DLD1 (cell line): ENCODE measurements around the gene ADGRA1.
"Not testable (repeated sequence)": the region's sequence is repeated elsewhere in the genome, so short reads cannot be mapped to it uniquely, and the experiment has no call there.

ENCODE experiments used
- in situ Hi-C: cut with HindIII; loops from 2 replicates; pipeline ENCODE4 v1.10.0; 2017; ENCODE audit warnings: low sequenced_read_pairs

ADGRA1 gene

DNA sequence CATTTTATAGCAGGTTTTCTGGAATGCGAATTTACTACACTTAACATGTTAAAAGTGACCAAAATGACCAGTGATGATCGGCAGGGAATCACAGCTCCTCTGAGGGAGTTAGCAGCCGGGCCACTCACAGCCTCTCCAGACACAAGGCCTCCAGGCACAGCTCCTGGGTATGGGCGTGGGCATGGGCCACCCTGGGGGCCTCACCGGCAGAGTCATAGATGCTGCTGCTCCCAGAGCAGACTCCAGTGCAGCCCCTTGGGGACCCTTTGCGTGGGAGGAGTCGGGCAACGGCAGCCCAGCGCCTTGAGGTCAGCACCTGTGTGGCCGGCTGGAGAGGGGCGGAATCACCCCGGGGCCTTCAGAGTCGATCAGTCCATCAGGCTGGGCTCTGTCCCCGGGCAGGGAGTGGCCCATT is 80.9 kb downstream of the ADGRA1 start:
- in situ Hi-C loops, result loop anchor here (25.0 kb wide), 3 partner anchors 94 to 231 kb away; partner anchors contain the start of gene CFAP46

DNA sequence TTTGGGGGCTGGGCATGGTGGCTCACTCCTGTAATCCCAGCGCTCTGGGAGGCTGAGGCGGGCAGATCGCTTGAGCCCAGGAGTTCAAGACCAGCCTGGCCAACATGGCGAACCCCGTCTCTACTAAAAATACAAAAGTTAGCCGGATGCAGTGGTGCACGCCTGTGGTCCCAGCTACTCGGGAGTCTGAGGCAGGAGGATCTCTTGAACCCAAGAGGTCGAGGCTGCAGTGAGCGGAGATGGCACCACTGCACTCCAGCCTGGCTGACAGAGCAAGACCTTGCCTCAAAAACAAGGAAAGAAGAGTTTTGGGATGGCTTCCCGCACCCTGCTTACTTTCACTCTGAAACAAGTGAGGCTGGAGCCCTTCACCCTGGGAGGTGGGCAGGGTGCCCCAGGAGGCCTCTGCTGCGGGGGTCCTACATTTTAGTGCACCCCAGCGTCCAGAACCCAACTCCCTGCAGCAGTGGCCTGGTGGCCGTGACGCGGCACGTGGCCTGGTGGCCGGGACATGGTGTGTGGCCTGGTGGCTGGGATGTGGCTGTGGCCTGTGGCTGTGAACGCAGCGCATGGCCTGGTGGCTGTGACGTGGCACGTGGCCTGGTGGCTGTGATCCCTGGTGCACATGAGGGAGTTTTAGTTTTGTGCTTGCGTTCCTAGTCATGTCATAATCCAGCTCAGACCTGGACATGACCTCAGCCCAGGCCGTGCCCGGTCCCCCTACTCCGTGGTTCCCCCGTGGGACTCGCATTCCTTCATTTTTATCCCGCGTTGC is 81.6 kb downstream of the ADGRA1 start:
- in situ Hi-C loops, result loop anchor here (25.0 kb wide), 3 partner anchors 93 to 232 kb away; partner anchors contain the start of gene CFAP46

DNA sequence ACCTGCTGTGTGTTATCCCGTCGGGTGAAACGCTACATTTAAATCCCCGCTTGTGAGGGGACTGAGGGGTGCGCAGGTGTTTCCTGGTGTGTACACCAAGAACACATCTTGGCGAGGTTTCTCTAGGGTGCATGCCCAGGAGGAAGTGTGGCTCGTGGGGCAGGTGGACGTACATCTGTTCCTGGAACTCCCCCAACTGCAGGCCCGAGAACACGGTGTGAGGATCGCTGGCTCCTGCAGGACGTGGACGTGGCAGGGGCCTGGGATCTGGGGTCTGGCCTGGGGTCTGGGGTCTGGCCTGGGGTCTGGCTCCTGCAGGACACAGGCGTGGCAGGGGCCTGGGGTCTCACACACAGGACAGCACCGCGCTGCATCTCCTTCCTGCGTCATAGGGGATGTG is 82.4 kb downstream of the ADGRA1 start:
- in situ Hi-C loops, result loop anchor here (25.0 kb wide), 3 partner anchors 92 to 233 kb away; partner anchors contain the start of gene CFAP46

DNA sequence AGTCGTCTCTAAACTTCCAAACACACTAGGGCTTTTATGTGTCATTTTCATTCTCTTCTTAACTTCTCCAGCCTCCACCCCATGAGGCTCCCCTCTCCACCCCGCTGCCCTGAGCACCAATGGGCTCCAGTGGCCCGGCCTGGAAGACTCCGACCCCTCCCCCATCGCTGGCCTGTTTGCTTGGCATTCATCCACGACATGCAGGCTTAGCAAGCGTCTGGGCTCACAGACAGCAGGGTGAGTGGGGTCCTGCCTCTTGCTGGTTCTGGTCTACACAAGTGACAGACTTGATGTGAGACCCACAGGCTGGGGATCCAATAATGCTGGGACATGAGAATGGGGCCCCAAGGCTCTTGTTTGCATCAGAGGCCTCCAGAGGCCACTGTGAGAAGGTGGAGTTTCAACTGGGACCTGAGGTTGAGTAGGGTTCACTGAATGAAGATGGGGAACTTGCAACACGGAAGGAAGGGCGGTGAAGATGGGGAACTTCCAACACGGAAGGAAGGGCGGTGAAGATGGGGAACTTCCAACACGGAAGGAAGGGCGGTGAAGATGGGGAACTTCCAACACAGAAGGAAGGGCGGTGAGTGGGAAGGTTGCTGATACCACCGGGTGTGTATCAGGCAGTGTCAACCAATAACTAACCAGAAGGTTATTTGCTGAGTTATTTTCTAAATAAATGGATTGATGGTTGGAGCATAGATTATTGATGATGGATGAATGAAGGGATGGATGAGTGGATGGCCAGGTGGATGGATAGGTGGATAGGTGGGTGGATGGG is 86.3 kb downstream of the ADGRA1 start:
- in situ Hi-C loops, result loop anchor here (25.0 kb wide), 3 partner anchors 88 to 237 kb away; partner anchors contain the start of gene CFAP46

DNA sequence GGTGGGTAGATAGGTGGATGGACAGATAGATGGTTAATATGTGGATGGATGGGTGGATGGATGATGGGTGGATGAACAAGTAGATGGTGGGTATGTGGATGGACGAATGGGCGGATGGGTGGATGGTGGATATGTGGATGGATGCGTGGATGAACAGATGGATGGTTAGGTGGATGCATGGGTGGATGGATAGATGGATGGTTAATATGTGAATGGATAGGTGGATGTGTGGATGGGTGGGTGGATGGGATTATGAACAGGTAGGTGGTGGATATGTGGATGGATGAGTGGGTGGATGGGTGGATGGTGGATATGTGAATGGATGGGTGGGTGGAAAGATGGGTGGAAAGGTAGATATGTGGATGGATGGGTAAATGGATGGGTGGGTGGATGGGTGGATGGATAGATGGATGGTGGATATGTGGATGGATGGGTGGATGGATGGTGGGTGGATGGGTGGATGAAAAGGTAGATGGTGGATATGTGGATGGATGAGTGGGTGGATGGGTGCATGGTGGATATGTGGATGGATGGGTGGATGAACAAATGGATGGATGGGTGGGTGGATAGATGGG is 87.1 kb downstream of the ADGRA1 start:
- in situ Hi-C loops, result loop anchor here (25.0 kb wide), 3 partner anchors 88 to 237 kb away; partner anchors contain the start of gene CFAP46

DNA sequence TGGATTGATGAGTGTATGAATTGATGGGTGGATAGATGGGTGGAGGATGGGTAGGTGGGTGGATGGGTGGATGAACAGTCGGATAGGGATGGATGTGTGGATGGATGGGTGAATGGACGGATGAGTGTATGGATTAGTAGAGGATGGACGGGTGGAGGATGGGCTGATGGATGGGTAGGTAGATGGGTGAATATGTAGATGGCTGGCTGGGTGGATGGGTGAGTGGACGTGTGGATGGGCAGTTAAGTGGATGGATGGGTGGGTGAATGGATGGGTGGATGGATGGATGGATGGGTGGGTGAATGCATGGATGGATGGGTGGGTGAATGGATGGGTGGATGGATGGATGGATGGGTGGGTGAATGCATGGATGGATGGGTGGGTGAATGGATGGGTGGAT is 87.9 kb downstream of the ADGRA1 start:
- in situ Hi-C loops, result not testable (repeated sequence)

DNA sequence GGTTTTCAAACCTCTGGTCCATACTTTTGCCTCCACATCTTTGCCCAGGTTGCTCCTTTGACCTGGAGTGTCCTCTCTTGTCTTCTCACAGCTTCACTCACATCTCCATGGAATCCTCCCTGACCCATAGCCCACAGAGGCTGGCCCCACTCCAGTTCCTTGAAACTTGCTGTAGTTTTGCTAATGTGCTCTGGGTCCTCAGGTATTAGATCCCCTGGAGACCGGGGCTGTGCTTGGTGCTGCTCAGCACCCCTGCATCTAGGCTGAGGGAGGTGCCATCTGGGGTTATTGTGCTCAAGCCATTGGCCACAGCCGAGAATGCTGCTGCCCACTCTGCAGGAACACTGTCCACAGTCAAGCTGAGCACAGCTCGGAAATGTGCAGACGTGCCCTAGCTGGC is 88.8 kb downstream of the ADGRA1 start:
- in situ Hi-C loops, result no loop called here

DNA sequence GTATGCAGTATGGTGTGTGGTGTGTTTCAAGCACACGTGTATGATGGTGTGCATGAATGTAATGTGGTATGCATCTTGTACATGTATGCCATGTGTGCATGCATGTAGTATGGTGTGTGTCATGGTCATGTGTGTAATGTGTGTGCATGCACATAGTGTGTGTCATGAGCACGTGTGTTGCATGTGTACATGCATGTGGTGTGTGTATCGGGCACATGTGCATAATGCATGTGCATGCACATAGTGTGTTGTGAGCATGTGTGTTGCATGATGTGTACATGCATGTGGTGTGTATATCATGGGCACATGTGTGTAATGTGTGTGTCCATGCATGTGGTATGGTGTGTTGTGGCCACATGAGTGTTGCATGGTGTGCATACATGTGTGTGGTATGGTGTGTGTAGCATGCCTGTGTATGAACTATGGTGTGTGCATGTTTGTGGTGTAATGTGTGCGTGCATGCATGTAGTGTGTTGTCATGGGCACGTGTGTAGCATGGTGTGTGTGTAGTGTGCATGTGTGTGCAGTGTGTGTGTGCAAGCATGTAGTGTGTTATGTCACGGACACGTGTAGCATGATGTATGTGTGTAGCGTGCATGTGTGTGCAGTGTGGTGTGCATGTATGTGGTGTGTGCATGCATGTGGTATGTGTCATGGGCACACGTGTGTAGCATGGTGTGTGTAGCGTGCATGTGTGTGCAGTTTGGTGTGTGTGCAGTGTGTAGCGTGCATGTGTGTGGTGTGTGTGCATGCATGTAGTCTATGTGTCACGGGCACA is 89.8 kb downstream of the ADGRA1 start:
- in situ Hi-C loops, result no loop called here

DNA sequence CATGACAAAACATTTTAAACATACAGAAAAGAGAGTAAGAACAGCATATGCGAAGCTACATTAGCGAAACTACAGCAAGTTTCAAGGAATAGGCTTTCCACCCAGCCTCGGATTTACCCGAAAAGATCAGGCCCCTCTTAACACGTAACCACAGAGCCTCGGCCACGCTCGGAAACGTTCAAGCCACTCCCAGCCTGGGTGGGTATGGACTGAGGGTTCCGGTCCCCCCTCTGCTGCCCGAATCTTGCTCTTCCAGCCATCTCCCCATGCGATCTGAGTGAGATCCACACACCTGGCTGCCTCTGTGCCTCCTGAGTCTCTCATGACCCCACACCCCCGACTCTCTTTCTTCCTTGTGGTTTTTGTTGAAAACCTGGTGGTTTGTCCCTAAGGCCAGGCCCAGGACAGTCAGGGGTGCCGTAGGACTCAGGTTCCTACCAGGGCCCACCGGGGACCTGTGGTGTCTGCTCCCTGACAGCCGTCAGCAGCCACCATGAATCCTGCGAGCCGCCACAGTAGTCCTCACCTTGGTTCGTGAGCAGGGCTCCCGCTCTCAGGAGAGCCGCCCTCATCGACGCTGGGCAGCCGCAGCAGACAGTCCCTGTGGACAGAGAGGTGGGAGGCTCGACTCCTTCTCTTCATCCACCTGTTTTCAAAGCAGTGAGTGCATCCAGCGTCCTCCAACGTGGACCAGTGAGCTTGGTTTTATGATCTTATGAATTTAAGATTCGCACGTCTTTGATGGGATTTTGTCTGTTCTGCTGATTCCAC is 90.8 kb downstream of the ADGRA1 start:
- in situ Hi-C loops, result no loop called here

DNA sequence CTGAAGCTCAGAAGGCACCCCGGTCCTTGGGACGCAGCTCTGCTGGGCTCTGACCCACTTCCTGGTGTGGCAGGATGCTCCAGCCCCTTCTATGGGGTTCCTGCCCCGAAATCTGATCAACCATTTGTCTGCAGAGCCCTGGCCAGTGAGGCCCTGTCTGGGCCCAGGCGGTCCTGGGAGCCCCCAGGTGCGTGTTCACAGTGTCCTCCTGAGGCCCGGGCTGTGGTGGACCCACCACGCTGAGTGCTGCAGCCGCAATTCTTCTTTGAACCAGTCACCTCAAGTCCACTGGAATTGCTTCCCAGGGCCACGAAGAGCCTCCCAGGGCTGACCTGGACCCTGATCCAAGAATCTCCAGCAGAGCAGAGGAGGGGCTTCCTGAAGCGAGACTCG is 91.4 kb downstream of the ADGRA1 start:
- in situ Hi-C loops, result no loop called here

DNA sequence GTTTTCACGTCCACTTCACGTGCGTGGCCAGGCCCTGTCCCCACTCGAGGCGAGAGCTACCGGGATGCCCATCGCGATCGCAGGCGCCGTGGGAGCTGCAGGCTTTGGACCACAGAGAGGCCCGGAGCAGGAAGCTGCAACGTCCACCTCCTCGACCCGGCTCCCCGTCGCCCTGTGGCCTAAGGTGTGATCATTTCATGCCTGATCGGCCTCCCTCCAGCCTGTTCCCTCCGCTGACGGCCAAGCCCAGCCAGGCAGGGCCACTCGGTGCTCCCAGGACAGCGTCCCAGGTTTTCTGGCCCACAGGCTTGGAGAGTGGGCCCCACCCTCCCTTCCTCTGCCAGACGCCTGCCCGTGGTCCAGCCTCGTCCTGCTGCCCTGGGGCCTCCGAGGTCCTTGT is 91.9 kb downstream of the ADGRA1 start:
- in situ Hi-C loops, result no loop called here

DNA sequence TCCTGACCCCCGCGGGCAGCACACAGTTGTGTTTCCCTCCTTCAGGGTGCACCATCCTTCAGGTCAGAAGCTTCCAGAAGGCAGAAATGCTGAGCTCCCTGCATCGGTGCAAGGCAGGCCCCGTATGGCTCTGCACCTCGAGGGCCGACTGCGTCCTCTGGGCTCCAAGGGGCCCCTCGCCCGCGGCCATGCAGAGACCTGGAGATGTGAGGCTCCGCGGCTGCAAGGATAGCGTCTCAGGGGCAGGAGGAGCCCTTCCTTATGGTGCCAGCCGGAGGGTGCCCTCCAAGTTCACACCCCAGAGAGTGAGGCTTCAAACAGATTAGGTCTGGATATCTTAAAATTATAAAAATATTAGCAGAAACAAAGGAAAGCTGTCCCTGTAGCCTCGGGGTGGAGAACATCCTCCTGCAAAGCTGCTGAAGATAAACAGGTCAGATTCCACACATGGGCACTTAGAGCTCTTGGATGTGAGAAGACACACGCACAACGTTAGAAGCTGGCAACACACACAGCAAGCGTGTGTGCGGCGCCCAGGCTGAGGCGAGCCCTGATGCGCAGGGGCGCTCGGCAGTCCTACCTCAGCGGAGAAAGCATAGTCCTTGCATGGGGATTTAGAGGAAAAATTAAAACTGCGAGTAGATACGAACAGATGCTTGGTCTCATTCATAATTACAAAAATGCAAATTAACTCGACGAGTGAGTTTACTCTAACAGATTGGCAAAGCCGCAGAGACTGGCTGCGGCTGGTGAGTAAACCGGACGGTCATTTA is 92.7 kb downstream of the ADGRA1 start:
- in situ Hi-C loops, result no loop called here

DNA sequence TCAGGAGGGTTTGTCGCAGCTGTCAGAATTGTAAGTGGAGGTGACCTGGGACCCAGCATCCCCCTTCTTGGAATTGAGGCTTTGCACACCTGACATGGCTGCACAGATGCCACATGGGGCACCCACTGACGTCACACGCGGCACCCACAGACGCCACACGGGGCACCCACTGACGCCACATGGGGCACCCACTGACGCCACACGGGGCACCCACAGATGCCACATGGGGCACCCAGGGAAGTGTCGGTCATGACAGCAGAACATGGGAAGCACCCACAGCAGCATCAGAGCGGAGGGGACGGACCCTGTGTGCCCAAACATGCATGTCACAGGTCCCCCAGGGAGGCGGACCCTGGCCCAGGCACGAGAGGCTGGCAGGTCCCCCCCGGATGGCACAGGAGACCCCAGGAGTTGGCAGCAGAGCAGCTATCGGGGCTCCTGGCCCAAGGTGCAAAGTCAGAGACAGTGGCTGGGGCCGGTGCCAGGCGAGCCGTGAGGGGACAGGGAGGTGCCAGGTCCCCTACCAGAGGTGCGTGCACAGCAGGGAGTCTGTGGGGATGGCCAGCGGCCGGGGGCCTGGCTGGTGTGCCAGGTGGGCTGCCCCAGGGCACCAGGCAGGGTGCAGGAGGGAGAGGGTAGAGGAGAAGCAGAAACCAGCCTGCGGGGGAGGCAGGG is 93.4 kb downstream of the ADGRA1 start:
- in situ Hi-C loops, result no loop called here
